Tibial nerve (tissue), 4 donors: ENCODE measurements around the gene SH2D5.

Experiments used
- EP300 ChIP-seq, 2 donors: sonication (generic); formaldehyde crosslinking; IDR thresholded peaks; one replicate each; pipeline ENCODE4 v1.6.1; 2017; ENCODE audit warnings: antibody characterized with exemption in 2 of 2, mild to moderate bottlenecking in 1 of 2
- POLR2A ChIP-seq, 2 donors: fragments of 450-650 bp; IDR thresholded peaks; one replicate each; pipeline ENCODE4 v1.6.1; 2017; ENCODE audit warnings: antibody characterized with exemption in 2 of 2, mild to moderate bottlenecking in 2 of 2, moderate library complexity in 2 of 2
- TF ChIP-seq, protein P1 (sequence below), 5 experiments: fragments of 200-600 bp in 3 of 5; fragments of 450-650 bp in 2 of 5; sonication (generic) in 3 of 5; IDR thresholded peaks; one replicate each; pipeline ENCODE4 v1.5.1; 2016 to 2019; ENCODE audit warnings: antibody characterized with exemption in 5 of 5, mild to moderate bottlenecking in 3 of 5, moderate library complexity in 2 of 5

DNA sequence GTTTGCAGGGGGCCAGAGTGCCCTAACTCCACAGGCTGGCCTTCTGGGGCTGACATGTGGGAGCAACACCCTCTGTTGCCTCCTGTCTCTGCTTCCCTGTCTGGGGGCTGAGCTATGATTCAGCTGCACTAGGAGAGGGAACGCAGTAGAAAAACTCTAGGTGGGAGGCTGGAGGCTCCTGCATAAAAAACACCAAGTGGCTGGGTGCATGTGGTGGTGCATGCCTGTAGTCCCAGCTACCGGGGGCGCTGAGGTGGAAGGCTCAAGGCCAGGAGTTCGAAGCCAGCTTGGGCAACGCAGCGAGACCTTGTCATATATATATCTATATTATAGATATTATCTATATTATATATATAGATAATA, 20.3 kb downstream of the SH2D5 start:
- TF ChIP-seq, protein P1, sequence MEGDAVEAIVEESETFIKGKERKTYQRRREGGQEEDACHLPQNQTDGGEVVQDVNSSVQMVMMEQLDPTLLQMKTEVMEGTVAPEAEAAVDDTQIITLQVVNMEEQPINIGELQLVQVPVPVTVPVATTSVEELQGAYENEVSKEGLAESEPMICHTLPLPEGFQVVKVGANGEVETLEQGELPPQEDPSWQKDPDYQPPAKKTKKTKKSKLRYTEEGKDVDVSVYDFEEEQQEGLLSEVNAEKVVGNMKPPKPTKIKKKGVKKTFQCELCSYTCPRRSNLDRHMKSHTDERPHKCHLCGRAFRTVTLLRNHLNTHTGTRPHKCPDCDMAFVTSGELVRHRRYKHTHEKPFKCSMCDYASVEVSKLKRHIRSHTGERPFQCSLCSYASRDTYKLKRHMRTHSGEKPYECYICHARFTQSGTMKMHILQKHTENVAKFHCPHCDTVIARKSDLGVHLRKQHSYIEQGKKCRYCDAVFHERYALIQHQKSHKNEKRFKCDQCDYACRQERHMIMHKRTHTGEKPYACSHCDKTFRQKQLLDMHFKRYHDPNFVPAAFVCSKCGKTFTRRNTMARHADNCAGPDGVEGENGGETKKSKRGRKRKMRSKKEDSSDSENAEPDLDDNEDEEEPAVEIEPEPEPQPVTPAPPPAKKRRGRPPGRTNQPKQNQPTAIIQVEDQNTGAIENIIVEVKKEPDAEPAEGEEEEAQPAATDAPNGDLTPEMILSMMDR (IDR thresholded peaks at IDR 0.05): no peak
- TF ChIP-seq POLR2A (IDR thresholded peaks at IDR 0.05) (no peak), EP300 (IDR thresholded peaks at IDR 0.05) (no peak)
